K562 (cell line): ENCODE data around the gene RIMS3. TPM values are rescaled to one million over a fixed set of nuclear protein-coding genes. Genes with fewer than 3 reads are reported as not detected.

Source experiments
- BRCA1 ChIP-seq, 2 experiments: fragments of 450-650 bp in 1 of 2; sonication (generic) in 1 of 2; formaldehyde crosslinking in 1 of 2; IDR thresholded peaks; 2 replicates each; pipeline versions ENCODE4 v1.5.0 to v1.6.1; 2017 to 2020; ENCODE audit warnings: mild to moderate bottlenecking in 1 of 2, missing genetic modification reagents in 1 of 2
- EGR1 ChIP-seq: fragments of 450-650 bp; conservative IDR thresholded peaks from 2 replicates; pipeline ENCODE4 v1.6.1; 2017; ENCODE audit warnings: mild to moderate bottlenecking
- ELF4 ChIP-seq: fragments of 450-650 bp; formaldehyde crosslinking; IDR thresholded peaks from 2 replicates; pipeline ENCODE4 v1.4.0; 2022; ENCODE audit warnings: missing genetic modification characterization
- FOXK1 ChIP-seq: sonication (generic); formaldehyde crosslinking; IDR thresholded peaks from 2 replicates; pipeline ENCODE4 v1.8.0; 2022; ENCODE audit warnings: missing genetic modification reagents, mild to moderate bottlenecking, borderline replicate concordance
- HLTF ChIP-seq: fragments of 450-650 bp; IDR thresholded peaks from 2 replicates; pipeline ENCODE4 v1.6.1; 2016
- MEIS2 ChIP-seq: fragments of 450-650 bp; IDR thresholded peaks from 2 replicates; pipeline ENCODE4 v1.6.1; 2014; ENCODE audit warnings: mild to moderate bottlenecking; ENCODE audit not compliant: partially characterized antibody
- NELFE ChIP-seq: IDR thresholded peaks from 2 replicates; pipeline ENCODE4 v1.6.1; 2011; ENCODE audit warnings: mild to moderate bottlenecking; ENCODE audit not compliant: insufficient read depth, insufficient read length
- NONO ChIP-seq, 2 experiments: fragments of 200-400 bp in 1 of 2; fragments of 450-650 bp in 1 of 2; formaldehyde crosslinking in 1 of 2; IDR thresholded peaks; 2 replicates each; pipeline ENCODE4 v1.6.1; 2017; ENCODE audit warnings: low read depth in 2 of 2, mild to moderate bottlenecking in 2 of 2, moderate library complexity in 2 of 2, low read length in 1 of 2
- NR2C2 ChIP-seq, 2 experiments: fragments of 200-800 bp in 1 of 2; sonication (Bioruptor generic) in 1 of 2; sonication (generic) in 1 of 2; formaldehyde crosslinking in 1 of 2; IDR thresholded peaks; 2 replicates each; pipeline versions ENCODE4 v1.6.1 to v1.8.0; 2016 to 2022; ENCODE audit warnings: mild to moderate bottlenecking in 1 of 2, missing compliant biosample characterization in 1 of 2, missing genetic modification characterization in 1 of 2, missing genetic modification reagents in 1 of 2
- RBM15 ChIP-seq: fragments of 200-400 bp; formaldehyde crosslinking; IDR thresholded peaks from 2 replicates; pipeline ENCODE4 v1.6.1; 2018; ENCODE audit warnings: mild to moderate bottlenecking, low read length, moderate library complexity; ENCODE audit not compliant: insufficient read depth
- ZBTB8A ChIP-seq: fragments of 450-650 bp; IDR thresholded peaks from 2 replicates; pipeline ENCODE4 v1.6.1; 2018; ENCODE audit warnings: mild to moderate bottlenecking, moderate library complexity; ENCODE audit not compliant: partially characterized antibody
- ZFX ChIP-seq: sonication (generic); formaldehyde crosslinking; IDR thresholded peaks from 2 replicates; pipeline ENCODE4 v1.8.0; 2022; ENCODE audit warnings: mild to moderate bottlenecking, missing genetic modification reagents, moderate library complexity
- ZNF143 ChIP-seq: sonication (generic); formaldehyde crosslinking; IDR thresholded peaks from 2 replicates; pipeline ENCODE4 v1.9.0; 2022; ENCODE audit warnings: mild to moderate bottlenecking, missing genetic modification reagents
- ZNF197 ChIP-seq: fragments of 200-800 bp; sonication (Bioruptor generic); IDR thresholded peaks from 2 replicates; pipeline ENCODE4 v1.6.1; 2016; ENCODE audit warnings: low read depth, missing genetic modification characterization, missing compliant biosample characterization
- ZNF436 ChIP-seq: fragments of 250-450, 450-650 bp; sonication (Bioruptor Pico); formaldehyde crosslinking; IDR thresholded peaks from 2 replicates; pipeline ENCODE4 v1.7.0; 2020; ENCODE audit warnings: mild to moderate bottlenecking
- polyA plus RNA-seq, 8 experiments: library from polyadenylated mRNA; depleted of rRNA in 4 of 8; stranded (reverse) in 5 of 8; unstranded in 3 of 8; fragments of >200 nt; fragmentation: Nextera tagmentation in 2 of 8; fragmentation: Illumina TruSeq in 1 of 8; extraction: Ambion mirVana in 2 of 8; extraction: Trizol in 1 of 8; gene quantifications; 2 replicates each; pipeline versions ENCODE4 v1.2.1 to v1.2.3, GENCODE V29; 2011 to 2014; ENCODE audit warnings: inconsistent platforms in 1 of 8, missing spikeins in 1 of 8
- total RNA-seq, 7 experiments: library from RNA; depleted of rRNA in 6 of 7; stranded (reverse); fragments of >200 nt in 6 of 7; fragmentation: Illumina TruSeq in 2 of 7; extraction: Trizol in 2 of 7; gene quantifications; 2 replicates each; pipeline versions ENCODE4 v1.2.1 to v1.2.3, GENCODE V29; 2011 to 2021; ENCODE audit warnings: low replicate concordance in 1 of 7
- TF ChIP-seq, protein P1 (sequence below): IDR thresholded peaks from 2 replicates; pipeline ENCODE4 v1.6.1; 2011; ENCODE audit warnings: borderline replicate concordance, low read depth, mild to moderate bottlenecking, moderate library complexity, low read length; ENCODE audit not compliant: insufficient read depth, poor library complexity, severe bottlenecking
- TF ChIP-seq, protein P2 (sequence below), 3 experiments: fragments of 200-800 bp in 1 of 3; fragments of 250-450 bp in 1 of 3; fragments of 450-650 bp in 1 of 3; sonication (Bioruptor Pico) in 1 of 3; sonication (Bioruptor generic) in 1 of 3; formaldehyde crosslinking in 1 of 3; IDR thresholded peaks; 2 replicates each; pipeline versions ENCODE4 v1.6.1 to v1.8.0; 2016 to 2022; ENCODE audit warnings: mild to moderate bottlenecking in 2 of 3, missing genetic modification characterization in 2 of 3, missing compliant biosample characterization in 1 of 3, moderate library complexity in 1 of 3
- TF ChIP-seq, protein P3 (sequence below): fragments of 450-650 bp; formaldehyde crosslinking; IDR thresholded peaks from 2 replicates; pipeline ENCODE4 v1.4.0; 2020; ENCODE audit warnings: mild to moderate bottlenecking

Gene RIMS3
- total and polyA plus RNA-seq, 9 of the 15 experiments (the other 6 are each of a cell fraction or from before 2014, with no cell fraction given) = 0.06 to 1.2 (median 0.59) TPM

DNA sequence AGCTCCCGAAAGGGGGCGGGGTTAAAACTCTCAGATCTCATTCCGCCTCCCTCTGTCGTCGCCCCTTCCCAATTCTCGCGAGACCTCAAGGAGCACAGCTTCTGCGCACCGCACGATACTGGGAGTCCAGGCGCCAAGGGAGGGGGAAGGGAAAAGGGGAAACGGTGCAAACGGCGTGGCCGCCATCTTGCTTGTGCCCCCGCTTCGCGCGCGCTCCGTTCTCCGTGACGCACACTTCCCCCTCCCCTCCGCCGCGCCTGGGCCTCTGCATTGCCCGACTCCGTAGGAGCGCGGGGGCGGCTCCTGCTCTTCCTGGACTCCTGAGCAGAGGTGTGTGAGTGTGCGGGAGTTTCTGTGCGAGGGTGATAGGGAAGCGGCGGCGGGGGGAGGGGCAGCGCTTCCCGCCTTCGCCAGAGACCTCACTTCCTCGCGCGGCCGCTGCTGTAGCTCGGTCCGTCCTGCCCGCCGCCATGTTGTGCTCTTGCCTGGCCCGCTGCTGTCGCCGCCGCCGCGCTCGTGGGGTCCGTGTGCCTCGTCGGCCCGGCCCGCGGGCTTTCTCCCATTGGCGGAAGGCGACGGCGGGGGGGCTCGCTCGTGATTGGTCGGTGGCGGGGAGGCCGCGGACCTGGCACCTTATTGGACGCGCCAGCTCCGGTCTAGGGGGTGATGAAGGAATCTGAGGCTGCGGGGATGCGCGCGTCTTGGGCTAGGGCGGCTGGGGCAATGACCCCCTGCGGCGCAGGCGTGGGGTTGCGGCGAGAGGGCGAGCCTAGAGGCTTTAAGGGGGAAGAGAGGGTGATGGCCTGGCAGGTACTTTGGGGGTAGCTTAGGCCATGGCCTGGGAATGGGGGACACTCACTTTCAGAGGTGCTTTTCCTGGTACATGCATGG lies 26.3 kb upstream of the RIMS3 start, which contains the start of gene NFYC (continued):
- TF ChIP-seq, protein P1, sequence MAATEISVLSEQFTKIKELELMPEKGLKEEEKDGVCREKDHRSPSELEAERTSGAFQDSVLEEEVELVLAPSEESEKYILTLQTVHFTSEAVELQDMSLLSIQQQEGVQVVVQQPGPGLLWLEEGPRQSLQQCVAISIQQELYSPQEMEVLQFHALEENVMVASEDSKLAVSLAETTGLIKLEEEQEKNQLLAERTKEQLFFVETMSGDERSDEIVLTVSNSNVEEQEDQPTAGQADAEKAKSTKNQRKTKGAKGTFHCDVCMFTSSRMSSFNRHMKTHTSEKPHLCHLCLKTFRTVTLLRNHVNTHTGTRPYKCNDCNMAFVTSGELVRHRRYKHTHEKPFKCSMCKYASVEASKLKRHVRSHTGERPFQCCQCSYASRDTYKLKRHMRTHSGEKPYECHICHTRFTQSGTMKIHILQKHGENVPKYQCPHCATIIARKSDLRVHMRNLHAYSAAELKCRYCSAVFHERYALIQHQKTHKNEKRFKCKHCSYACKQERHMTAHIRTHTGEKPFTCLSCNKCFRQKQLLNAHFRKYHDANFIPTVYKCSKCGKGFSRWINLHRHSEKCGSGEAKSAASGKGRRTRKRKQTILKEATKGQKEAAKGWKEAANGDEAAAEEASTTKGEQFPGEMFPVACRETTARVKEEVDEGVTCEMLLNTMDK = peak; percentile 80
- TF ChIP-seq NELFE = no peak
- TF ChIP-seq, protein P2, sequence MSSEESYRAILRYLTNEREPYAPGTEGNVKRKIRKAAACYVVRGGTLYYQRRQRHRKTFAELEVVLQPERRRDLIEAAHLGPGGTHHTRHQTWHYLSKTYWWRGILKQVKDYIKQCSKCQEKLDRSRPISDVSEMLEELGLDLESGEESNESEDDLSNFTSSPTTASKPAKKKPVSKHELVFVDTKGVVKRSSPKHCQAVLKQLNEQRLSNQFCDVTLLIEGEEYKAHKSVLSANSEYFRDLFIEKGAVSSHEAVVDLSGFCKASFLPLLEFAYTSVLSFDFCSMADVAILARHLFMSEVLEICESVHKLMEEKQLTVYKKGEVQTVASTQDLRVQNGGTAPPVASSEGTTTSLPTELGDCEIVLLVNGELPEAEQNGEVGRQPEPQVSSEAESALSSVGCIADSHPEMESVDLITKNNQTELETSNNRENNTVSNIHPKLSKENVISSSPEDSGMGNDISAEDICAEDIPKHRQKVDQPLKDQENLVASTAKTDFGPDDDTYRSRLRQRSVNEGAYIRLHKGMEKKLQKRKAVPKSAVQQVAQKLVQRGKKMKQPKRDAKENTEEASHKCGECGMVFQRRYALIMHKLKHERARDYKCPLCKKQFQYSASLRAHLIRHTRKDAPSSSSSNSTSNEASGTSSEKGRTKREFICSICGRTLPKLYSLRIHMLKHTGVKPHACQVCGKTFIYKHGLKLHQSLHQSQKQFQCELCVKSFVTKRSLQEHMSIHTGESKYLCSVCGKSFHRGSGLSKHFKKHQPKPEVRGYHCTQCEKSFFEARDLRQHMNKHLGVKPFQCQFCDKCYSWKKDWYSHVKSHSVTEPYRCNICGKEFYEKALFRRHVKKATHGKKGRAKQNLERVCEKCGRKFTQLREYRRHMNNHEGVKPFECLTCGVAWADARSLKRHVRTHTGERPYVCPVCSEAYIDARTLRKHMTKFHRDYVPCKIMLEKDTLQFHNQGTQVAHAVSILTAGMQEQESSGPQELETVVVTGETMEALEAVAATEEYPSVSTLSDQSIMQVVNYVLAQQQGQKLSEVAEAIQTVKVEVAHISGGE (CRISPR knock-in tag; IDR thresholded peaks at IDR 0.05) = peak in 1 of 3 experiments; percentile 86; a peak in 2 of 6 replicates
- TF ChIP-seq HLTF = peak; percentile 96; the same call in 1 of the 2 replicates
- peak; percentile 16; the same call in 1 of the 2 replicates for TF ChIP-seq NR2C2 (CRISPR knock-in tag; IDR thresholded peaks at IDR 0.05)
- peak; percentile 79; the same call in 1 of the 2 replicates for TF ChIP-seq NR2C2 (tag; IDR thresholded peaks at IDR 0.05)
- TF ChIP-seq BRCA1 (IDR thresholded peaks at IDR 0.05) = no peak
- TF ChIP-seq BRCA1 (CRISPR knock-in tag; IDR thresholded peaks at IDR 0.05) = no peak
- TF ChIP-seq, protein P3, sequence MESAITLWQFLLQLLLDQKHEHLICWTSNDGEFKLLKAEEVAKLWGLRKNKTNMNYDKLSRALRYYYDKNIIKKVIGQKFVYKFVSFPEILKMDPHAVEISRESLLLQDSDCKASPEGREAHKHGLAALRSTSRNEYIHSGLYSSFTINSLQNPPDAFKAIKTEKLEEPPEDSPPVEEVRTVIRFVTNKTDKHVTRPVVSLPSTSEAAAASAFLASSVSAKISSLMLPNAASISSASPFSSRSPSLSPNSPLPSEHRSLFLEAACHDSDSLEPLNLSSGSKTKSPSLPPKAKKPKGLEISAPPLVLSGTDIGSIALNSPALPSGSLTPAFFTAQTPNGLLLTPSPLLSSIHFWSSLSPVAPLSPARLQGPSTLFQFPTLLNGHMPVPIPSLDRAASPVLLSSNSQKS (CRISPR knock-in tag) = no peak
- peak; percentile 99 for TF ChIP-seq EGR1
- peak; percentile 81; the same call in 1 of the 2 replicates for TF ChIP-seq ELF4 (CRISPR knock-in tag)
- peak; percentile 77 for TF ChIP-seq FOXK1 (CRISPR knock-in tag)
- no peak for TF ChIP-seq ZBTB8A
- TF ChIP-seq ZNF143 (CRISPR knock-in tag) = peak; percentile 48; the same call in 1 of the 2 replicates
- peak; percentile 72 for TF ChIP-seq MEIS2
- peak; percentile 97 for TF ChIP-seq ZFX (CRISPR knock-in tag)
- TF ChIP-seq ZNF436 (CRISPR knock-in tag) = 0 out of 2 replicates have a peak, but pooled peaks have one; percentile 1
- TF ChIP-seq RBM15 = no peak
- 0 out of 2 replicates have a peak, but pooled peaks have one; percentile 21 for TF ChIP-seq ZNF197 (CRISPR knock-in tag)
- TF ChIP-seq NONO (IDR thresholded peaks at IDR 0.05; ENCODE audit: low read depth in 2 of 2, low read length in 1 of 2) = peak; percentile 89 to 93
